CD1c-positive myeloid dendritic cell (primary cell): ENCODE measurements around the gene IHH.

ENCODE experiments used
- DNase-seq: peaks from one replicate; pipeline ENCODE4 v3.0.0-alpha.2; 2016; ENCODE audit errors: extremely low spot score

Gene IHH

DNA sequence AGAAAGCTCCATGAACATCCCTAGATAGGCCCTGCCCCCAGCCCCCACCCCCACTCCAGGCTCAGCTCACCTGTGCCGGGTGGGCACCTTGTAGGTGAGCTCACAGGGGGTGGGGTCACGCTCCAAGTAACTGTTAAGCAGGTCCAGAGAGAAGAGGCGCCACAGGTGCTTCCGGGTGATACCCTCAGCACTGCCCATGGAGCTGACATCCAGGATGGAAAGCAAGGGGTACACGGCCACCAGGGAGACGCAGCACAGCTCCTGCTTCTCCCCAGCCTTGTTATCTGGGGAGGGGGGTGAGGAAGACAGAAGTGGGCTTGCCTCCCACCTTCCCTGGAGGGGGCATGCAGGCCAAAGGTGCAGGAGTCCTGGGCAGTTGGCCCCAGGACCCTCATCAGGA is 41.3 kb downstream of the IHH start:
- DNase-seq = no peak

DNA sequence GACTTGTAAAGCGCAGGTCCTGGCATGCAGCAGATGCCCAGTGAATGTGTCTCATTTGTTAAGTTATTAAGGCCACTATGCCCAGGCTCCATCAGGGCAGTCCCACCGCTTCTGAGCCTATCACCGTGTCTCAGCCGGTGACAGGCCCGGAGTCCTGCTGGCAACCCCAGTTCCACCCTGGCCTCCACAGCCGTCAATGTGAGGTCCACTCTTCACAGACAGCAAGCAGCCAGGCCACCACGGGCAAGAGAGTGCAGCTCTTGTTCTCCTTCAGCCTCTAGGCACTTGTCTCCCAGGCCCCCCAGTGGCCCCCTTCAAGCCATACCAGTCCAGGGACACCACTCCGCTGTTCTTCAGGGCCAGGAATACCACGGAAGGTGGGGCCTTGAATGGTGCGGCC is 42.0 kb downstream of the IHH start:
- no peak for DNase-seq

DNA sequence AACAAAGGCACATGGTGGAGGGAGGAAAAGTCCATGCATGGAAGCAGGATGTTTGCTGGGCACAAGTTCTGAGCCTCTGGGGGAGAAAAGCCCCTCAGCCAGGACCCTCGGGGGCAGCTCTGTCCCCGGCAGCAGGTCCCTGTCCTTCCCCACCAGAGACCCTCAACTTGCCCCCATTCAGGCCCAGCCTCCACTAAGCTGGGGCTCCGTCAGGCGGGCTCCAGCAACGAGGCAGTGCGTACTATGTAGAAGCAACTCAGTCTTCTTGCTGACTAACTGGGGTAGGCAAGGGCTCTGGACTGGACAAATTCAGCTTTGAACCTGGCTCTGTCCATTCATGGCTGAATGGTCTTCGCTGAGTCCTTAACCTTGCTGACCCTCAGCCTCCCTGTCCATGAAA is 42.4 kb downstream of the IHH start:
- DNase-seq = no peak

DNA sequence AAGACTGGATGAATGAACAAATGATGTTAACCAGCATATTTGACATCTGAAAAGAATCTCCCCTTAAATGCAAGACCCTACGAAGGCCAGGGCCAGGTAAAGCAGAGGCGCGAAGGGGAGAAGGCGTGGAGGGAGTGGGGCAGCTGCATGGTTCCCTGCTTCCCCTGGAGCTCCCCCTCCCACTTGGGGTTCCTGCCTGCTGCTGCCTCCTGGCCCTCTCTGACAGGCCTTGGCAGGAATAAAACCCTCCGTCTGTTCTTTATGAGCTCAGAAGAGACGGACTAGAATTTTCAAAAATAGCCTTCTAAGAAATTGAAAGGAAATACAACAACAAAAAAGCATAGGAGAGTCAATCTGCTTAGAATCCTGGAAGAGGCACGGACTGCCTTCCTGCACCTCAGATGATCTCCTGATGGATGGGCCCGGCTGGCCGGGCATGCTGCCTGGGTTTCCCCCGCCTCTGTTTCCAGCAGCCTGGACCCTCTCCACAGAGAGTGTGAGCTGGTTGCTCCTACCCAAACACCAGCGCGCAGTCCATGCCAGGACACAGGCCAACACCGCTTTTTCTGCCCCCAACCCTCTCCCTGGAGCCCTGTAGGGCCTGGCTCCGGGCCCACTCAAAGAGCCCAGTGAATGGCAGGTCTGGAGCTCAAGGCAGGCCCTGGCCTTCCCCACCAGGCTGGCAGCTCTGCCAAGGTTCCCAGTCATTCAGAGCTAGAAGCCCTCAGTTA is 43.4 kb downstream of the IHH start:
- no peak for DNase-seq

DNA sequence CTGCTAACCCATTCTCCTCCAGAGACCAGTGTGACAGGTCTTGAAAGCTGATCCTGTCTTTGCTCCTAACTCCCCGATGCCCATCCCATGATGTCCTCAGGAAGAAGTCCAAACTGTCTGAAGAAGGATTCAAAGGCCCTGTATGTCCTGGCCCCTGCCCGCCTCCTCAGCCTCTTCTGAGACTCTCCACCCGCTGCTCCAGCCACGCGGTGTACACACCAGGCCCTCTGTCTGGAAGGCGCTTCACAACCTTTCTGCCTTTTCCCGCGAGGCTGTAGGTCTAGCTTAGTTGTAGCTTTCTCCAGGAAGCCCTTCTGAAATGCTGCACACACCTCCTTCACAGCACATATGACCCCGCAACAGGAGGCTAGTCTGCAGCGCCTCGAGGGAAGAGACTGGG is 44.0 kb downstream of the IHH start:
- DNase-seq = no peak

DNA sequence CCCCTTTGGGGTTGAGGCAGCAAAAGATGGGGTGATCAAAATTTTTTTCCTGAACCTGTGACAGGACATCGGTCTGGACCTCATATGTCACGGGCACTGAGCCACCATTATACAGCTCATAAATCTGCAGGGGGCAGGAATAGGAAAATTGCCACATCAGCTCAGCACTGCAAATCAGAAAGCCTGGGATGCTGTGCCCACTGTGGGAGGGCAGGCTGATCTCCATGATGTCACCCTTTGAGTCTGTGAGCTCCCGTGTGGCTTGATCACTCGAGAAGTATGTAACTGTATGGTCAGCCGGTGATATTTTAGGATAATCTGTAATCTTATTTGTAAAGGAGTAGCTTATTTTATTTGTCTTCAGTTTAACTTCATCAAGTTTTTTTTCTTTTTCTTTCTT is 49.8 kb downstream of the IHH start:
- DNase-seq = no peak

DNA sequence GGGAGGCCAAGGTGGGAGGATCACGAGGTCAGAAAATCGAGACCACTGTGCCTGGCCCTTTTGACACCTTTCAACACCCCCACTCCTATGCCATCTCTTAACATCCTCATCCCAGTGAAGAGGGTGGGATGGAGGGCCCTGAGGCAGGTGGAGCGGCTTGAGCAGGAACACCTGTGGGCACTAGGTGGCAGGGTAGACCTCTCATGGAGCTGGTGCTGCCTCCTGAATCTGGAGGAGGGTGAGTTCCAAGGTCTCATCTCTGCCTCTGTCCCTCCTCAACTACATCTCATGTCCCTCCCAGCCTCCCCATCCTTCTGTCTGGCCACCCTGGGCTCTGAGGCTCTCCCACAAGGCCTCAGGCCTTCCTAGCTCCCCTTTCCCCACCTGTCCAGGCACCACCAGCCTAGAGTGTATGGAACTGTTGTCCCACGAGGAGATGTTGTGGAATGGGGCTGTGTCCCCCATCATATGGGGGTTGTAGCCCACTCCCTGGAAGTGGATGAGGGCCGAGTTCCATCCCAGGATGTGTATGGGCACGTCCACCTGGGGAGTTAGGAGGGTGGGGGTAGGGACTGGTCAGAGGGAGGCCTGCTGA is 50.5 kb downstream of the IHH start:
- DNase-seq = no peak

DNA sequence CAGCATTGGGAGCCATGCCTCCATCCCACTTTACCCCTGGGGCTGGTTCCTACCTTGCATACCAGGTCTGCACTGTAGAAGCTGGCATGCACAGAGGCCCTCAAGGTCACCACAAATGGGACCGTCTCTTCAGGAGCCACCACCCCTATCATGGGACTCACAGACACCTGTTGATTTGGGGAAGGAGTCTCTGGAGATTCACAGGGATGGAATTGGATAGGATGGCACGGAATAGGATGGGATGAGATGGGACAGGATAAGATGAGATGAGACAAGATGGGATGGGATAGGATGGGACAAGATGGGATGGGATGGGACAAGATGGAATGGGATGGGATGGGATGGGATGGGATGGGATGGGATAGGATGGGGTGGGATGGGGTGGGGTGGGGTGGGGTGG is 51.4 kb downstream of the IHH start:
- DNase-seq = no peak
